Endothelial cell of umbilical vein (primary cell): ENCODE results near the gene SSH2.

Source experiments
- CTCF ChIP-seq, 2 donors: IDR thresholded peaks; 1 replicate in 1 of 2; 2 replicates in 1 of 2; pipeline ENCODE4 v1.5.1; 2011; ENCODE audit warnings: low read length in 2 of 2, mild to moderate bottlenecking in 2 of 2, moderate library complexity in 2 of 2, control low read depth in 1 of 2, inconsistent platforms in 1 of 2, low read depth in 1 of 2; ENCODE audit not compliant: insufficient read depth in 1 of 2; ENCODE audit errors: extremely low read depth in 1 of 2
- EZH2 ChIP-seq: IDR thresholded peaks from 2 replicates; pipeline ENCODE4 v1.6.1; 2012; ENCODE audit warnings: borderline replicate concordance, low read depth, mild to moderate bottlenecking, moderate library complexity, low read length, inconsistent platforms; ENCODE audit not compliant: severe bottlenecking
- MAX ChIP-seq: IDR thresholded peaks from 2 replicates; pipeline ENCODE4 v1.6.1; 2011; ENCODE audit not compliant: insufficient read depth, insufficient read length
- POLR2A ChIP-seq: IDR thresholded peaks from 2 replicates; pipeline ENCODE4 v1.6.1; 2012; ENCODE audit warnings: low read depth, mild to moderate bottlenecking, control low read depth, low read length
- POLR2AphosphoS5 ChIP-seq: IDR thresholded peaks from 2 replicates; pipeline ENCODE4 v1.6.1; 2012; ENCODE audit warnings: low read depth, mild to moderate bottlenecking, control low read depth, low read length, moderate library complexity; ENCODE audit not compliant: insufficient read depth

- TF ChIP-seq POLR2AphosphoS5 (no peak), CTCF (IDR thresholded peaks at IDR 0.05; ENCODE audit: extremely low read depth in 1 of 2, insufficient read depth in 1 of 2, low read depth in 1 of 2, low read length in 2 of 2) (no peak), POLR2A (no peak), EZH2 (no peak), MAX (no peak)
These were observed 280.7 kb downstream of the SSH2 start for GRCh38 chr17:29649359-29649758.
